HFF-Myc (cell line): ENCODE results near the gene ODAD2.
"Not testable (repeated sequence)": the region's sequence is repeated elsewhere in the genome, so short reads cannot be mapped to it uniquely, and the experiment has no call there.

Experiments used
- DNase-seq: peaks from one replicate; pipeline ENCODE4 v3.0.0-alpha.2; 2011; ENCODE audit warnings: low read depth; ENCODE audit errors: extremely low read depth
- H3K4me3 ChIP-seq: replicated peaks from 2 replicates; pipeline ENCODE4 v1.5.1; 2011; ENCODE audit warnings: low read depth, mild to moderate bottlenecking, control low read depth, low read length
- TF ChIP-seq, protein P1 (sequence below): IDR thresholded peaks from 2 replicates; pipeline ENCODE4 v1.5.1; 2012; ENCODE audit warnings: mild to moderate bottlenecking, low read depth, low read length, control low read depth; ENCODE audit errors: missing control alignments

Gene ODAD2

GRCh38 chr10:27998178-27998953 lies 513 bp downstream of the ODAD2 start:
- no peak for DNase-seq
- TF ChIP-seq, protein P1, sequence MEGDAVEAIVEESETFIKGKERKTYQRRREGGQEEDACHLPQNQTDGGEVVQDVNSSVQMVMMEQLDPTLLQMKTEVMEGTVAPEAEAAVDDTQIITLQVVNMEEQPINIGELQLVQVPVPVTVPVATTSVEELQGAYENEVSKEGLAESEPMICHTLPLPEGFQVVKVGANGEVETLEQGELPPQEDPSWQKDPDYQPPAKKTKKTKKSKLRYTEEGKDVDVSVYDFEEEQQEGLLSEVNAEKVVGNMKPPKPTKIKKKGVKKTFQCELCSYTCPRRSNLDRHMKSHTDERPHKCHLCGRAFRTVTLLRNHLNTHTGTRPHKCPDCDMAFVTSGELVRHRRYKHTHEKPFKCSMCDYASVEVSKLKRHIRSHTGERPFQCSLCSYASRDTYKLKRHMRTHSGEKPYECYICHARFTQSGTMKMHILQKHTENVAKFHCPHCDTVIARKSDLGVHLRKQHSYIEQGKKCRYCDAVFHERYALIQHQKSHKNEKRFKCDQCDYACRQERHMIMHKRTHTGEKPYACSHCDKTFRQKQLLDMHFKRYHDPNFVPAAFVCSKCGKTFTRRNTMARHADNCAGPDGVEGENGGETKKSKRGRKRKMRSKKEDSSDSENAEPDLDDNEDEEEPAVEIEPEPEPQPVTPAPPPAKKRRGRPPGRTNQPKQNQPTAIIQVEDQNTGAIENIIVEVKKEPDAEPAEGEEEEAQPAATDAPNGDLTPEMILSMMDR, result no peak
- peak overlapping the region; percentile 65 for H3K4me3 ChIP-seq

DNA sequence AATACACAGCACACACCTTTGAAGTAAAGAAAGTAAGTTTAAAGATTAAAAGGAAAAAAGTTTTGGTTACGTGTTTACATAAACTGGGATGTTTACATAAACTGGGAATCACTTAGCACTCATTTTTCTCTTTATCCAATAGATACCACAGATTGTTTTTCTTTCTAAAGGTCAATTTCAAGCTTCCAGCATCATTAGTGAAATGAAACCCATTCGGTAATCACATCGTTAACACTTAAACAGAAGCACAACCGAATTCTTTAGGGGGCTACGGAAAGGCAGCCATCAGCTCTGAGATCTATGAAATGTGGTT lies 1.1 kb downstream of the ODAD2 start:
- peak overlapping the region; percentile 65 for H3K4me3 ChIP-seq
- DNase-seq, result no peak

GRCh38 chr10:27995311-27995710 lies 3.6 kb downstream of the ODAD2 start:
- TF ChIP-seq, protein P1, result no peak
- H3K4me3 ChIP-seq, result no peak overlapping the region
- no peak for DNase-seq

More for the DNA sequence above, 1.1 kb downstream of the ODAD2 start:
- TF ChIP-seq, protein P1, result no peak

DNA sequence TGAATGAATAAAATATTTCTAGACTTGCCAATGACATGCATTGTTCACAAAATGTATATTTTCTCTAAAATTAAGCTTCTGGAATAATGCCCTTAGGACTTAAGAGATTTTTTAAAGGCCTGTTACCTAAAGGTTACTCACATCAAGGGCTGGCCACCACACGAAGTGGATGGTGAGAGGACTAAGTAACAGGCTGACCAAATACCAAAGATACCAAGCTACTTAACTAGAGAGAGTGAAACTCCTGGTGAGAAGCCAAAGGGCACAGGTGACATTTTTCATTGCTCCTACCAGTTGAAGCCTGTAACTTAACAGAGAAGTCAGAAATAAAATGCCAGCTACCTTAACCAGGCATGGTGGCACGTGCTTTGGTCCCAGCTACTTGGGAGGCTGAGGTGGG lies 9.5 kb downstream of the ODAD2 start:
- not testable (repeated sequence) for H3K4me3 ChIP-seq, DNase-seq

DNA sequence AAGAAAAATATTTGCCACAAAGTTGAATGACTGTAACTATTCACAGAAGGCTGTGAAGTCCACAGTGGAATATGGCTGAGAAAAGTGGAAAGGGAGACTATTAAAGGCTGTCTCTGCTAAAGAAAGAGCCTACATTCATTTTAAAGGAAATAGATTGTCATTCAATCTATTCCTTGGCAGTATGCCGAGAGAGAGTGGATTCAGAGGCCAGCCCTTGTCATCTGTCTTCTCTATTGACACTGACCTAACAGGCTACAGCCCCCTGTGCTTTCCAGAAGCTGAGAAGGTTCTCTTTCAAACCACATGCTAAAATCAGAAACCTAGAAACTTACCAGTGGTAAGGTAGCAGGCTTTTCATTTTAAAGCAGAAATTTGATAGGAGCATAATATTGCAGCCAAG lies 12.1 kb downstream of the ODAD2 start:
- TF ChIP-seq, protein P1, result no peak
- H3K4me3 ChIP-seq, result no peak overlapping the region
- no peak for DNase-seq

- DNase-seq, result no peak
- TF ChIP-seq, protein P1, result no peak
- H3K4me3 ChIP-seq, result no peak overlapping the region
These were observed 15.9 kb downstream of the ODAD2 start for GRCh38 chr10:27982875-27983543.

DNA sequence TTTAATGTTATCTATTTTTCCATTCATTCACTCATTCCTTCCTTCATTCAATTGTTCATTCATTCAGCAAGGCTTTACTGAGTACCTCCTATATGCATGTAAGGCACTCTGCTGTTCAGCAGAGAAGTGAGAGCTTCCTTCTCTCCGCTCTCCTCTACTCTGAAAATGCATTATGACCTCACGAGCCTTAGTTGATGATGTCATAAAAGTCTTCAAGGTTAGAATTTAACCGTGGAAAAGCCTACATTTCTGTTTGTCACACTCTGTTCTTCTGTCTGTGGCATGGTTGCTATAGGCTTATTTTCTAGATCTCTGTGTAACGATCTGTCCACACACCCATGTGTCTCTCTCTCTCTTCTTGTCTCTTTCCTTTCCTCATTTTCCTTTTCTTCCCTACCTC lies 17.1 kb downstream of the ODAD2 start:
- TF ChIP-seq, protein P1, result no peak
- H3K4me3 ChIP-seq, result no peak overlapping the region
- DNase-seq, result no peak

DNA sequence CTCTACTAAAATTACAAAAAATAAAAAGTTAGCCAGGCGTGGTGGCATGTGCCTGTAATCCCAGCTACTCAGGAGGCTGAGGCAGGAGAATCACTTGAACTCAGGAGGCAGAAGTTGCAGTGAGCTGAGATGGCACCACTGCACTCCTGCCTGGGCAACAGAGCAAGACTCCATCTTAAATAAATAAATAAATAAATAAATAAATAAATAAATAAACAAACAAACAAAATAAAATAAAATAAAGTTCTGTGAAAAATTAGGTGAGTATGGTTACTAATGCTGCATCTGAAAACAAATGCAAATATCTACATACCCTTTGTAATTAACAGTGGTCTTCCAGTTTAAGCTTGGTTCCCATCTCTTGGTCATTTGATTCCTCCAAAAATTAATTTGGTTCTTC lies 28.1 kb downstream of the ODAD2 start:
- DNase-seq, H3K4me3 ChIP-seq: not testable (repeated sequence)

- H3K4me3 ChIP-seq, DNase-seq: not testable (repeated sequence)
These were observed 28.9 kb downstream of the ODAD2 start for GRCh38 chr10:27969931-27970330.
